ENCODE results near the gene MS4A10. TPM values are rescaled to one million over a fixed set of nuclear protein-coding genes. Genes with fewer than 3 reads are reported as not detected.

Gene MS4A10
- total and polyA plus RNA-seq, 10 of the 15 experiments (the other 5 are each of a cell fraction or from before 2014, with no cell fraction given) = not detected

DNA sequence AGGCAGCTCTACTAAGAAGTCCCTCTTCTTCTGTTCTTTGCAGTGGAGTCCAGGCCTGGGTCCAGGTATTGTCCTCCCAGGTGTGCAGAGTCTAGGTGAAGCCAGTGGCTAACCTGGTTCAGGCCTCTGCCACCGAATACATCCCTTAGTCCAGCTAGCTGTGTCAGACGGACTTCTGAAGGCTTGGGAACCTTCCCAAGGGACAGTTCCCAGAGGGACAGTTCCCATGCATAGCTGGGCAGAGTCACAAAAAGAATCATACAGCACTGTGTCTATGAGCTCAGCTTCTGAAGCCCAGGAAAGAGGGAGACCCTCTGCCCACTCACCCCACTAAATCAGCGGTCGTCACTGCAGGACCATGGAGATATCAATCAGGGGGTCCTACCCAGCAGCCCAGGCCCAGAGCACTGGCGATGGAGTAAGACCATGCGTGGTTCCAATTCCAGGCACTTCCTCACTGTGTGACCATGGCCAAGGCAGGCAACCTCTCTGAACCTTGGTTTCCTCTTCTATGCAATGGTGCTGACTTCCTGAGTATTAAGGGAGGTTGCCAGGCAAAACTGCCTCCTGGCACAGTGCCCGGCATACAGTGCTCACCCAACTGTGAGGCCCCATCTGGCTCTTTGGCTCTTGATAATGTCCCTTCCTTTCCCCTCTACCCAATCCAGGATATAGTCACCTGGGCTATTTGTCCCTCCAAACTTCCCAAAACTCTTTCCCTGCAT is 3.4 kb downstream of the MS4A10 start (continued):
- TF ChIP-seq, protein P1, sequence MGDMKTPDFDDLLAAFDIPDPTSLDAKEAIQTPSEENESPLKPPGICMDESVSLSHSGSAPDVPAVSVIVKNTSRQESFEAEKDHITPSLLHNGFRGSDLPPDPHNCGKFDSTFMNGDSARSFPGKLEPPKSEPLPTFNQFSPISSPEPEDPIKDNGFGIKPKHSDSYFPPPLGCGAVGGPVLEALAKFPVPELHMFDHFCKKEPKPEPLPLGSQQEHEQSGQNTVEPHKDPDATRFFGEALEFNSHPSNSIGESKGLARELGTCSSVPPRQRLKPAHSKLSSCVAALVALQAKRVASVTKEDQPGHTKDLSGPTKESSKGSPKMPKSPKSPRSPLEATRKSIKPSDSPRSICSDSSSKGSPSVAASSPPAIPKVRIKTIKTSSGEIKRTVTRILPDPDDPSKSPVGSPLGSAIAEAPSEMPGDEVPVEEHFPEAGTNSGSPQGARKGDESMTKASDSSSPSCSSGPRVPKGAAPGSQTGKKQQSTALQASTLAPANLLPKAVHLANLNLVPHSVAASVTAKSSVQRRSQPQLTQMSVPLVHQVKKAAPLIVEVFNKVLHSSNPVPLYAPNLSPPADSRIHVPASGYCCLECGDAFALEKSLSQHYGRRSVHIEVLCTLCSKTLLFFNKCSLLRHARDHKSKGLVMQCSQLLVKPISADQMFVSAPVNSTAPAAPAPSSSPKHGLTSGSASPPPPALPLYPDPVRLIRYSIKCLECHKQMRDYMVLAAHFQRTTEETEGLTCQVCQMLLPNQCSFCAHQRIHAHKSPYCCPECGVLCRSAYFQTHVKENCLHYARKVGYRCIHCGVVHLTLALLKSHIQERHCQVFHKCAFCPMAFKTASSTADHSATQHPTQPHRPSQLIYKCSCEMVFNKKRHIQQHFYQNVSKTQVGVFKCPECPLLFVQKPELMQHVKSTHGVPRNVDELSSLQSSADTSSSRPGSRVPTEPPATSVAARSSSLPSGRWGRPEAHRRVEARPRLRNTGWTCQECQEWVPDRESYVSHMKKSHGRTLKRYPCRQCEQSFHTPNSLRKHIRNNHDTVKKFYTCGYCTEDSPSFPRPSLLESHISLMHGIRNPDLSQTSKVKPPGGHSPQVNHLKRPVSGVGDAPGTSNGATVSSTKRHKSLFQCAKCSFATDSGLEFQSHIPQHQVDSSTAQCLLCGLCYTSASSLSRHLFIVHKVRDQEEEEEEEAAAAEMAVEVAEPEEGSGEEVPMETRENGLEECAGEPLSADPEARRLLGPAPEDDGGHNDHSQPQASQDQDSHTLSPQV (IDR thresholded peaks at IDR 0.05) = no peak
- TF ChIP-seq MEF2B (IDR thresholded peaks at IDR 0.05; ENCODE audit: partially characterized antibody, poor library complexity, severe bottlenecking) = no peak
- no peak for TF ChIP-seq CEBPB (IDR thresholded peaks at IDR 0.05; ENCODE audit: borderline replicate concordance in 1 of 2, low read depth in 2 of 2, low read length in 2 of 2)
- no peak for TF ChIP-seq PAX8 (IDR thresholded peaks at IDR 0.05)
- TF ChIP-seq JUNB (IDR thresholded peaks at IDR 0.05) = no peak
- no peak for TF ChIP-seq ZNF384 (IDR thresholded peaks at IDR 0.05; ENCODE audit: borderline replicate concordance, low read depth, low read length)

DNA sequence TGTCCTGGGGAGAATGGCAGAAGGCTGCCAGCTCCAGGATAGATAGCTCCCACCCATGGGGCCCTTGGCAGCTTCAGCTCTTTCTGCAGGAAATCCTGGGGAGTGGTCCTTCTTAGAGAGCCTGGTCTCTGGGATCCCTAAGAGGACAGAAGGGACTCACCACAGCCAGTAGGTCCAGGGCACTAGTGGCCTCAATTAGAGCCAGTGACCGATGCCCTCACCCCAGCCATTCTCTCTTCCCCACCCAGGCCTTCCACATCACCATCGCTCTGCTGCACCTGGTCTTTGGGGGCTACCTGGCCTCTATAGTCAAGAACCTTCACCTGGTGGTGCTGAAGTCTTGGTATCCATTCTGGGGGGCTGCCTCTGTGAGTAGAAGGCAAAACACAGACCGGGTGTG is 5.6 kb downstream of the MS4A10 start:
- no peaks in the 10 kb centered on the region; a peak in 1 of 4 replicates for H3K27me3 ChIP-seq (replicated peaks in 1 of 2; ENCODE audit: control insufficient read depth in 2 of 2, insufficient read depth in 2 of 2, low read length in 1 of 2)
- TF ChIP-seq MEF2B (IDR thresholded peaks at IDR 0.05; ENCODE audit: partially characterized antibody, poor library complexity, severe bottlenecking) (no peak), BMI1 (IDR thresholded peaks at IDR 0.05; ENCODE audit: borderline replicate concordance) (no peak), NRF1 (conservative IDR thresholded peaks at IDR 0.05; ENCODE audit: low read depth, low read length) (no peak), EZH2 (IDR thresholded peaks at IDR 0.05; ENCODE audit: borderline replicate concordance, control insufficient read depth, low read depth, low read length) (no peak), TBL1XR1 (IDR thresholded peaks at IDR 0.05; ENCODE audit: low read depth, low read length) (no peak)
- TF ChIP-seq, protein P2, sequence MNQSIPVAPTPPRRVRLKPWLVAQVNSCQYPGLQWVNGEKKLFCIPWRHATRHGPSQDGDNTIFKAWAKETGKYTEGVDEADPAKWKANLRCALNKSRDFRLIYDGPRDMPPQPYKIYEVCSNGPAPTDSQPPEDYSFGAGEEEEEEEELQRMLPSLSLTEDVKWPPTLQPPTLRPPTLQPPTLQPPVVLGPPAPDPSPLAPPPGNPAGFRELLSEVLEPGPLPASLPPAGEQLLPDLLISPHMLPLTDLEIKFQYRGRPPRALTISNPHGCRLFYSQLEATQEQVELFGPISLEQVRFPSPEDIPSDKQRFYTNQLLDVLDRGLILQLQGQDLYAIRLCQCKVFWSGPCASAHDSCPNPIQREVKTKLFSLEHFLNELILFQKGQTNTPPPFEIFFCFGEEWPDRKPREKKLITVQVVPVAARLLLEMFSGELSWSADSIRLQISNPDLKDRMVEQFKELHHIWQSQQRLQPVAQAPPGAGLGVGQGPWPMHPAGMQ (IDR thresholded peaks at IDR 0.05; ENCODE audit: borderline replicate concordance) = no peak
- TF ChIP-seq, protein P3, sequence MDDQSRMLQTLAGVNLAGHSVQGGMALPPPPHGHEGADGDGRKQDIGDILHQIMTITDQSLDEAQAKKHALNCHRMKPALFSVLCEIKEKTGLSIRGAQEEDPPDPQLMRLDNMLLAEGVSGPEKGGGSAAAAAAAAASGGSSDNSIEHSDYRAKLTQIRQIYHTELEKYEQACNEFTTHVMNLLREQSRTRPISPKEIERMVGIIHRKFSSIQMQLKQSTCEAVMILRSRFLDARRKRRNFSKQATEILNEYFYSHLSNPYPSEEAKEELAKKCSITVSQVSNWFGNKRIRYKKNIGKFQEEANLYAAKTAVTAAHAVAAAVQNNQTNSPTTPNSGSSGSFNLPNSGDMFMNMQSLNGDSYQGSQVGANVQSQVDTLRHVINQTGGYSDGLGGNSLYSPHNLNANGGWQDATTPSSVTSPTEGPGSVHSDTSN (IDR thresholded peaks at IDR 0.05; ENCODE audit: insufficient replicate concordance, low read depth, low read length) = no peak
- TF ChIP-seq, protein P4, sequence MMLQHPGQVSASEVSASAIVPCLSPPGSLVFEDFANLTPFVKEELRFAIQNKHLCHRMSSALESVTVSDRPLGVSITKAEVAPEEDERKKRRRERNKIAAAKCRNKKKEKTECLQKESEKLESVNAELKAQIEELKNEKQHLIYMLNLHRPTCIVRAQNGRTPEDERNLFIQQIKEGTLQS (IDR thresholded peaks at IDR 0.05; ENCODE audit: borderline replicate concordance, extremely low read depth, low read depth, low read length) = no peak

More for the DNA sequence above, 5.6 kb downstream of the MS4A10 start:
- Histone ChIP-seq H4K20me1 (ENCODE audit: control insufficient read depth, insufficient read depth) (no peaks in the 10 kb centered on the region), H3K4me3 (no peak overlapping the region), H3K79me2 (ENCODE audit: control insufficient read depth, insufficient read depth, low read length) (no peaks in the 10 kb centered on the region), H3K36me3 (ENCODE audit: control insufficient read depth in 2 of 2, insufficient read depth in 2 of 2, low read length in 1 of 2) (no peaks in the 10 kb centered on the region), H3K4me1 (ENCODE audit: control insufficient read depth, insufficient read depth, low read length) (no peaks in the 10 kb centered on the region), H3K4me2 (ENCODE audit: control insufficient read depth, insufficient read depth) (no peak overlapping the region), H3K9ac (ENCODE audit: control insufficient read depth, insufficient read depth, low read length) (no peak overlapping the region), H3K27ac (ENCODE audit: control insufficient read depth, insufficient read depth) (no peak overlapping the region), H2AFZ (ENCODE audit: control insufficient read depth, low read depth, low read length) (no peak overlapping the region), H3K9me3 (replicated peaks; ENCODE audit: control insufficient read depth, insufficient read depth, low read length) (no peaks in the 10 kb centered on the region; the same call in 2 of the 3 replicates)
- 17% methylated on average over 3 of the region's 3 CpGs for WGBS (ENCODE audit: insufficient coverage, insufficient replicate concordance, low lambda C conversion rate, missing lambda C conversion rate)
- RAD21 ChIA-PET (ENCODE audit: unreplicated experiment) = interaction anchor here (0.7 kb wide), 1 partner anchor 28 kb away, joined by 3 read pairs; no protein-coding TSS in a partner anchor
- POLR2A ChIA-PET = no interaction called here
- no peak for FAIRE-seq
- no TSS peak for BruUV-seq (replicated peaks)
- no peak for ATAC-seq
- in situ Hi-C loops (cut with MboI) = no loop called here
- SMC1A ChIA-PET (ENCODE audit: uncharacterized antibody, unreplicated experiment) = interaction anchor here (1.0 kb wide), 2 partner anchors 12 to 13 kb away, joined by 3 read pairs; no protein-coding TSS in a partner anchor
- intact Hi-C loops (cut with micrococcal nuclease; ENCODE audit: unreplicated experiment) = no loop called here
- DNase-seq (ENCODE audit: low read depth, low spot score) = no peak
- CTCF ChIA-PET = interaction anchor here (0.6 to 1.7 kb wide), 5 partner anchors 12 to 97 kb away, joined by 3 to 6 read pairs (median 5); no protein-coding TSS in a partner anchor
